GM23338 (cell line): ENCODE data around the gene SFTPD. TPM values are rescaled to one million over a fixed set of nuclear protein-coding genes. Genes with fewer than 3 reads are reported as not detected.
"Not testable (repeated sequence)": the region's sequence is repeated elsewhere in the genome, so short reads cannot be mapped to it uniquely, and the experiment has no call there.

Source experiments
- ATAC-seq: fragments of 200-7000 bp; cut with Tn5 transposase; 3 replicates; pipeline ENCODE4 v1.9.1; 2020
- DNase-seq: peaks from one replicate; pipeline ENCODE4 v3.0.0-alpha.2; 2015; ENCODE audit warnings: low spot score
- H2AFZ ChIP-seq: fragments of 200-600 bp; sonication (generic); 2 replicates; pipeline ENCODE4 v1.8.0; 2016; ENCODE audit warnings: antibody characterized with exemption, mild to moderate bottlenecking, moderate library complexity
- H3F3A ChIP-seq: fragments of 200-600 bp; sonication (generic); replicated peaks from 2 replicates; pipeline ENCODE4 v1.8.0; 2017; ENCODE audit warnings: antibody characterized with exemption, mixed run types, low read depth
- H3K27ac ChIP-seq: fragments of 200-600 bp; sonication (generic); 2 replicates; pipeline ENCODE4 v1.6.1; 2016; ENCODE audit warnings: low read depth
- H3K27me3 ChIP-seq: fragments of 200-600 bp; sonication (generic); 2 replicates; pipeline ENCODE4 v1.8.0; 2016; ENCODE audit warnings: mild to moderate bottlenecking, mixed run types, moderate library complexity; ENCODE audit not compliant: insufficient read depth
- H3K36me3 ChIP-seq: fragments of 200-600 bp; sonication (generic); 2 replicates; pipeline ENCODE4 v1.8.0; 2016; ENCODE audit warnings: mild to moderate bottlenecking; ENCODE audit not compliant: insufficient read depth
- H3K4me1 ChIP-seq: fragments of 200-600 bp; sonication (generic); 2 replicates; pipeline ENCODE4 v1.8.0; 2016; ENCODE audit warnings: mild to moderate bottlenecking, moderate library complexity; ENCODE audit not compliant: insufficient read depth
- H3K4me2 ChIP-seq: fragments of 200-600 bp; sonication (generic); 2 replicates; pipeline ENCODE4 v1.7.1; 2017; ENCODE audit warnings: mixed run types
- H3K4me3 ChIP-seq: fragments of 200-600 bp; sonication (generic); 2 replicates; pipeline ENCODE4 v1.6.1; 2016; ENCODE audit warnings: mixed run types
- H3K79me2 ChIP-seq: fragments of 200-600 bp; sonication (generic); replicated peaks from 2 replicates; pipeline ENCODE4 v1.8.0; 2017; ENCODE audit warnings: mild to moderate bottlenecking; ENCODE audit not compliant: insufficient read depth
- H3K9me2 ChIP-seq: fragments of 200-600 bp; sonication (generic); 2 replicates; pipeline ENCODE4 v1.8.0; 2017; ENCODE audit not compliant: insufficient read depth
- H4K20me1 ChIP-seq: fragments of 200-600 bp; sonication (generic); replicated peaks from 2 replicates; pipeline ENCODE4 v1.8.0; 2017; ENCODE audit warnings: mild to moderate bottlenecking; ENCODE audit not compliant: insufficient read depth
- H3K27ac Mint-ChIP-seq: 2 replicates; pipeline ENCODE4 v1.8.0; 2020; ENCODE audit warnings: inconsistent platforms, mild to moderate bottlenecking, moderate library complexity, mixed read lengths
- H3K27me3 Mint-ChIP-seq: 3 replicates; pipeline ENCODE4 v1.8.0; 2022; ENCODE audit warnings: low read depth, mild to moderate bottlenecking, moderate library complexity, mixed read lengths, inconsistent platforms; ENCODE audit not compliant: insufficient read depth, poor library complexity
- H3K36me3 Mint-ChIP-seq: 3 replicates; pipeline ENCODE4 v1.8.0; 2021; ENCODE audit warnings: low read depth, mild to moderate bottlenecking, inconsistent platforms, moderate library complexity, mixed read lengths
- H3K4me1 Mint-ChIP-seq: 3 replicates; pipeline ENCODE4 v1.8.0; 2020; ENCODE audit warnings: mild to moderate bottlenecking, inconsistent platforms, mixed read lengths
- H3K4me3 Mint-ChIP-seq: 3 replicates; pipeline ENCODE4 v1.8.0; 2021; ENCODE audit warnings: moderate library complexity, mild to moderate bottlenecking, inconsistent platforms, mixed read lengths
- H3K9me3 Mint-ChIP-seq: 3 replicates; pipeline ENCODE4 v1.8.0; 2020; ENCODE audit warnings: moderate library complexity, mild to moderate bottlenecking, inconsistent platforms, mixed read lengths
- CREB1 ChIP-seq: fragments of 250-450 bp; sonication (Bioruptor Pico); IDR thresholded peaks from 2 replicates; pipeline ENCODE4 v1.5.0; 2020; ENCODE audit warnings: low read depth, mild to moderate bottlenecking, moderate library complexity
- JUNB ChIP-seq: IDR thresholded peaks from one replicate; pipeline ENCODE4 v1.6.1; 2016; ENCODE audit warnings: antibody characterized with exemption; ENCODE audit not compliant: unreplicated experiment
- NANOG ChIP-seq: IDR thresholded peaks from 2 replicates; pipeline ENCODE4 v1.6.1; 2016; ENCODE audit warnings: antibody characterized with exemption, borderline replicate concordance
- ZNF331 ChIP-seq: fragments of 250-450 bp; sonication (Bioruptor Pico); IDR thresholded peaks from 2 replicates; pipeline ENCODE4 v1.5.0; 2020; ENCODE audit warnings: low read depth, mild to moderate bottlenecking, moderate library complexity
- ZNF462 ChIP-seq: fragments of 250-450 bp; sonication (Bioruptor Pico); IDR thresholded peaks from 2 replicates; pipeline ENCODE4 v1.5.0; 2020; ENCODE audit warnings: mild to moderate bottlenecking, moderate library complexity
- polyA plus RNA-seq: library from polyadenylated mRNA; unstranded; fragments of >200 nt; fragmentation: Nextera tagmentation; extraction: Ambion mirVana; gene quantifications from 2 replicates; pipeline ENCODE4 v1.2.1, GENCODE V29; 2016
- total RNA-seq: library from RNA; depleted of rRNA; stranded (reverse); fragments of >200 nt; shearing (Covaris generic); gene quantifications from 2 replicates; pipeline ENCODE4 v1.2.3, GENCODE V29; 2014
- TF ChIP-seq, protein P1 (sequence below): IDR thresholded peaks from one replicate; pipeline ENCODE4 v1.6.1; 2018; ENCODE audit warnings: antibody characterized with exemption; ENCODE audit not compliant: unreplicated experiment

The SFTPD gene
- total and polyA plus RNA-seq, 2 experiments from 2014 or later = not detected

DNA sequence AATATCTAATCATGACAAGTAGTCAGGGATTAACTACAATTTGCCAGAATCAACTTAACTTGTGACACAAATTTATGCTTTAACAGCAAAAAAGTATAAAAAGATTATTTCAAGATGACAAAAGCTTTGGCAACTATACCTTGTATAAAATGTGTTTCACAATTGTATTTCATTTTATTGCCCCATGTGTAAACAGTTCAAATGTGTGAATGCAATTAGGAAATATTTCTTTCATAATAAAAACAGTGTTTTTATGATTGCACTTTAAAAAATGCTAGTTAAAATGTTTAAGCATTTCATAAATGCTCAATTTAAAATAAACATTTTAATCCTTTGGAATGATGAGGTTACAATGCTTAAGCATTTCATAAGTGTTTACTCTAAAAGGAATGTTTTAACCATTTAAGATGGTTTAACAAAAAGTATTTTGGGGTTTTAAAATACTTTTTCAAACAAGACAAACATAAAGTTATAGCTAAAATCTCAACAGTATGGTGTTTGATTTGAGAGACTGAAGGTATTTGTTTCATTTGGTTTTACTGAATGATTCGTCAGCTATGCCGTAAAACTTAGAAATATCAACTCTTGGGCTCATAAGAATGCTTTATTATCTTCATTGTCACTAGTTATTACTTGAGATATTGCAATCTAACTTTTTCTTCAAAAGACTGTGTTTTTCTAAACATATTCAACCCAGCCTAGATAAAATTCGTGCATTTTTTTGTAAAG is 50.1 kb downstream of the SFTPD start (continued):
- TF ChIP-seq ZNF462 (CRISPR knock-in tag) = no peak
- TF ChIP-seq JUNB = no peak

- not testable (repeated sequence) for H3K27ac ChIP-seq, H3K4me3 Mint-ChIP-seq, H3K9me2 ChIP-seq, H3K27me3 ChIP-seq, H3K4me3 ChIP-seq, H3K36me3 ChIP-seq, H3K4me2 ChIP-seq, H3K4me1 ChIP-seq, H3K9me3 Mint-ChIP-seq, ATAC-seq, H3K79me2 ChIP-seq, H3F3A ChIP-seq, H3K27ac Mint-ChIP-seq, H3K4me1 Mint-ChIP-seq, H2AFZ ChIP-seq, DNase-seq, H3K27me3 Mint-ChIP-seq, H3K36me3 Mint-ChIP-seq, H4K20me1 ChIP-seq
Observed at GRCh38 chr10:79892896-79893295, 56.0 kb downstream of the SFTPD start.

GRCh38 chr10:79890469-79890868 is 58.4 kb downstream of the SFTPD start:
- Mint-ChIP-seq H3K36me3 (no peaks in the 10 kb centered on the region), H3K4me1 (peaks cover 2% of the 10 kb centered on the region; the same call in 2 of the 3 replicates), H3K9me3 (no peaks in the 10 kb centered on the region), H3K27me3 (peaks cover 2% of the 10 kb centered on the region), H3K4me3 (no peak overlapping the region), H3K27ac (no peak overlapping the region)
- ATAC-seq (no peak), DNase-seq (no peak)
- Histone ChIP-seq H3K4me1 (no peaks in the 10 kb centered on the region), H4K20me1 (no peaks in the 10 kb centered on the region), H3K4me2 (no peak overlapping the region), H3K79me2 (no peaks in the 10 kb centered on the region), H3F3A (no peaks in the 10 kb centered on the region), H3K4me3 (no peak overlapping the region), H3K27me3 (no peaks in the 10 kb centered on the region), H3K36me3 (no peaks in the 10 kb centered on the region), H2AFZ (no peak overlapping the region), H3K9me2 (no peaks in the 10 kb centered on the region), H3K27ac (no peak overlapping the region)
- no peak for TF ChIP-seq NANOG
- no peak for TF ChIP-seq ZNF331 (CRISPR knock-in tag)
- TF ChIP-seq CREB1 = no peak
- TF ChIP-seq, protein P1, sequence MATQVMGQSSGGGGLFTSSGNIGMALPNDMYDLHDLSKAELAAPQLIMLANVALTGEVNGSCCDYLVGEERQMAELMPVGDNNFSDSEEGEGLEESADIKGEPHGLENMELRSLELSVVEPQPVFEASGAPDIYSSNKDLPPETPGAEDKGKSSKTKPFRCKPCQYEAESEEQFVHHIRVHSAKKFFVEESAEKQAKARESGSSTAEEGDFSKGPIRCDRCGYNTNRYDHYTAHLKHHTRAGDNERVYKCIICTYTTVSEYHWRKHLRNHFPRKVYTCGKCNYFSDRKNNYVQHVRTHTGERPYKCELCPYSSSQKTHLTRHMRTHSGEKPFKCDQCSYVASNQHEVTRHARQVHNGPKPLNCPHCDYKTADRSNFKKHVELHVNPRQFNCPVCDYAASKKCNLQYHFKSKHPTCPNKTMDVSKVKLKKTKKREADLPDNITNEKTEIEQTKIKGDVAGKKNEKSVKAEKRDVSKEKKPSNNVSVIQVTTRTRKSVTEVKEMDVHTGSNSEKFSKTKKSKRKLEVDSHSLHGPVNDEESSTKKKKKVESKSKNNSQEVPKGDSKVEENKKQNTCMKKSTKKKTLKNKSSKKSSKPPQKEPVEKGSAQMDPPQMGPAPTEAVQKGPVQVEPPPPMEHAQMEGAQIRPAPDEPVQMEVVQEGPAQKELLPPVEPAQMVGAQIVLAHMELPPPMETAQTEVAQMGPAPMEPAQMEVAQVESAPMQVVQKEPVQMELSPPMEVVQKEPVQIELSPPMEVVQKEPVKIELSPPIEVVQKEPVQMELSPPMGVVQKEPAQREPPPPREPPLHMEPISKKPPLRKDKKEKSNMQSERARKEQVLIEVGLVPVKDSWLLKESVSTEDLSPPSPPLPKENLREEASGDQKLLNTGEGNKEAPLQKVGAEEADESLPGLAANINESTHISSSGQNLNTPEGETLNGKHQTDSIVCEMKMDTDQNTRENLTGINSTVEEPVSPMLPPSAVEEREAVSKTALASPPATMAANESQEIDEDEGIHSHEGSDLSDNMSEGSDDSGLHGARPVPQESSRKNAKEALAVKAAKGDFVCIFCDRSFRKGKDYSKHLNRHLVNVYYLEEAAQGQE = no peak

GRCh38 chr10:79888984-79889383 is 59.9 kb downstream of the SFTPD start:
- H3F3A ChIP-seq, H3K27ac Mint-ChIP-seq, H3K4me3 ChIP-seq, H3K9me3 Mint-ChIP-seq, H3K36me3 Mint-ChIP-seq, H3K36me3 ChIP-seq, H3K4me1 Mint-ChIP-seq, H3K9me2 ChIP-seq, DNase-seq, H3K4me1 ChIP-seq, H3K27me3 ChIP-seq, H4K20me1 ChIP-seq, H3K27me3 Mint-ChIP-seq, H3K4me3 Mint-ChIP-seq, H3K27ac ChIP-seq, H3K4me2 ChIP-seq, H3K79me2 ChIP-seq, H2AFZ ChIP-seq, ATAC-seq: not testable (repeated sequence)
